Gastrocnemius medialis (tissue), 4 donors: Measurements from ENCODE around the gene COL1A1. TPM values are rescaled to one million over a fixed set of nuclear protein-coding genes. Genes with fewer than 3 reads are reported as not detected.
A peak's percentile ranks its signal among the peaks of the same experiment; 100 is the strongest.

Experiments
- ATAC-seq, 2 donors: fragments of 150-250 bp; one replicate each; pipeline ENCODE4 v1.9.1; 2016
- DNase-seq, 2 donors: peaks; one replicate each; pipeline ENCODE4 v3.0.0-alpha.2; 2019
- H3K27ac ChIP-seq, 4 donors: fragments of 200-600 bp; sonication (generic); 1 replicate in 1 of 4; 2 replicates in 3 of 4; pipeline ENCODE4 v1.5.1; 2016 to 2018; ENCODE audit warnings: mild to moderate bottlenecking in 2 of 4, moderate library complexity in 1 of 4
- H3K27me3 ChIP-seq, 3 donors: fragments of 200-600 bp; sonication (generic) in 2 of 3; 1 replicate in 1 of 3; 2 replicates in 2 of 3; pipeline versions ENCODE4 v1.5.1 to v1.6.0; 2016 to 2019; ENCODE audit warnings: mild to moderate bottlenecking in 1 of 3, moderate library complexity in 1 of 3
- H3K36me3 ChIP-seq, 2 donors: fragments of 200-600 bp; sonication (generic) in 1 of 2; one replicate each; pipeline ENCODE4 v1.5.1; 2017 to 2018
- H3K4me1 ChIP-seq, 2 donors: fragments of 200-600 bp; sonication (generic) in 1 of 2; one replicate each; pipeline ENCODE4 v1.5.1; 2016 to 2017; ENCODE audit warnings: mild to moderate bottlenecking in 2 of 2
- H3K4me3 ChIP-seq, 4 donors: fragments of 200-600 bp; sonication (generic) in 3 of 4; 1 replicate in 1 of 4; 2 replicates in 3 of 4; pipeline ENCODE4 v1.5.1; 2016 to 2019; ENCODE audit warnings: mild to moderate bottlenecking in 2 of 4
- H3K9me3 ChIP-seq, 3 donors: fragments of 200-600 bp; sonication (generic) in 2 of 3; 1 replicate in 1 of 3; 2 replicates in 2 of 3; pipeline ENCODE4 v1.5.1; 2016 to 2019
- POLR2A ChIP-seq, 2 donors: fragments of 450-650 bp; IDR thresholded peaks; one replicate each; pipeline ENCODE4 v1.6.1; 2017; ENCODE audit warnings: antibody characterized with exemption in 2 of 2, mild to moderate bottlenecking in 2 of 2, moderate library complexity in 2 of 2
- in situ Hi-C, 4 donors: fragments of 200-750 bp; cut with MboI; loops; one replicate each; pipeline versions ENCODE4 v1.15.0 to v1.8.0; 2017; ENCODE audit warnings: low sequenced_read_pairs in 4 of 4
- intact Hi-C: fragments of 100-400 bp; cut with DNase I; formaldehyde crosslinking; loops from one replicate; pipeline ENCODE4 v1.15.1; 2023; ENCODE audit warnings: low total_unique reads
- total RNA-seq, 4 donors: library from RNA; depleted of rRNA; stranded (reverse); fragments of >200 nt; gene quantifications; one replicate each; pipeline versions ENCODE4 v1.1.0 to v1.2.3, GENCODE V29; 2016
- TF ChIP-seq, protein P1 (sequence below), 5 experiments: fragments of 450-650 bp in 3 of 5; fragments of 200-600 bp in 2 of 5; sonication (generic) in 2 of 5; IDR thresholded peaks in 4 of 5; conservative IDR thresholded peaks in 1 of 5; 1 replicate in 4 of 5; 2 replicates in 1 of 5; pipeline ENCODE4 v1.5.1; 2016 to 2019; ENCODE audit warnings: antibody characterized with exemption in 5 of 5, mild to moderate bottlenecking in 3 of 5, moderate library complexity in 3 of 5

The COL1A1 gene
- 1 to 10 TPM; 1.7 to 9.5 (median 5.1) TPM for total RNA-seq

DNA sequence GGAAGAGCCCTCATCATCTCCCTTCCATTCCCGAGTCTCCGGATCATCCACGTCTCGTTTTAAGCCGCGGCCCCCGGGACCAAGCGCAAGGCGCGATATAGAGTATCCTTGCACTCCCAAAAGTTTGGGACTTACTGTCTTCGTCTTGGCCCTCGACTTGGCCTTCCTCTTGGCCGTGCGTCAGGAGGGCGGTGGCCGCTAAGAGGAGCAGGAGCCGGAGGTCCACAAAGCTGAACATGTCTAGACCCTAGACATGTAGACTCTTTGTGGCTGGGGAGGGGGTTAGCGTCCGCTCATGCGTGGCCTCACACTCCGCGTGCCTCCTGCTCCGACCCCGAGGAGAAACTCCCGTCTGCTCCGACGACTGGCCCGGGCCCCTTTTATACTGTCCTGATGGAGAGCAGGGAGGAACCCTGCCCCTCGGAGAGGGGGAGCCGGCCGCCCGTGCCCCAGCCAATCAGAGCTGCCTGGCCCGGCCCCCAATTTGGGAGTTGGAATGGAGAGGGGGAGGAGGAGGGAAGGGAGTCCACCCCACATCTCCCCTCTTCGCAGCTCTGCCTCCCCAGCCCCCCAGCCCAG is at the start of gene COL1A1:
TSS of gene COL1A1 (minus strand) at position 356 of the 579 bp plus-strand sequence. CDS start at position 238, 118 bp downstream.
- intact Hi-C loops: no loop called here
- peak; percentile 30 to 58 for TF ChIP-seq POLR2A (IDR thresholded peaks at IDR 0.05)
- TF ChIP-seq, protein P1, sequence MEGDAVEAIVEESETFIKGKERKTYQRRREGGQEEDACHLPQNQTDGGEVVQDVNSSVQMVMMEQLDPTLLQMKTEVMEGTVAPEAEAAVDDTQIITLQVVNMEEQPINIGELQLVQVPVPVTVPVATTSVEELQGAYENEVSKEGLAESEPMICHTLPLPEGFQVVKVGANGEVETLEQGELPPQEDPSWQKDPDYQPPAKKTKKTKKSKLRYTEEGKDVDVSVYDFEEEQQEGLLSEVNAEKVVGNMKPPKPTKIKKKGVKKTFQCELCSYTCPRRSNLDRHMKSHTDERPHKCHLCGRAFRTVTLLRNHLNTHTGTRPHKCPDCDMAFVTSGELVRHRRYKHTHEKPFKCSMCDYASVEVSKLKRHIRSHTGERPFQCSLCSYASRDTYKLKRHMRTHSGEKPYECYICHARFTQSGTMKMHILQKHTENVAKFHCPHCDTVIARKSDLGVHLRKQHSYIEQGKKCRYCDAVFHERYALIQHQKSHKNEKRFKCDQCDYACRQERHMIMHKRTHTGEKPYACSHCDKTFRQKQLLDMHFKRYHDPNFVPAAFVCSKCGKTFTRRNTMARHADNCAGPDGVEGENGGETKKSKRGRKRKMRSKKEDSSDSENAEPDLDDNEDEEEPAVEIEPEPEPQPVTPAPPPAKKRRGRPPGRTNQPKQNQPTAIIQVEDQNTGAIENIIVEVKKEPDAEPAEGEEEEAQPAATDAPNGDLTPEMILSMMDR (IDR thresholded peaks at IDR 0.05 in 4 of 5, conservative IDR thresholded peaks at IDR 0.05 in 1 of 5): no peak
- H3K4me3 ChIP-seq: peak within 1 kb of the TSS; percentile 50 to 74 (median 60)
- peaks cover 13 to 27% (median 17%) of the 10 kb centered on the region in 3 donors for H3K27me3 ChIP-seq
- no peaks in the 10 kb centered on the region for H3K36me3 ChIP-seq
- H3K9me3 ChIP-seq: no peaks in the 10 kb centered on the region
- ATAC-seq: no peak
- DNase-seq: no peak
- in situ Hi-C loops: loop anchor here in 1 of 4 donors (5.0 kb wide), 1 partner anchor 71 kb away; the partner anchor contains the start of gene TMEM92
- H3K4me1 ChIP-seq: peaks cover 0 to 8% of the 10 kb centered on the region in 2 donors
- peak within 1 kb of the TSS; percentile 60 to 76 (median 63) for H3K27ac ChIP-seq

DNA sequence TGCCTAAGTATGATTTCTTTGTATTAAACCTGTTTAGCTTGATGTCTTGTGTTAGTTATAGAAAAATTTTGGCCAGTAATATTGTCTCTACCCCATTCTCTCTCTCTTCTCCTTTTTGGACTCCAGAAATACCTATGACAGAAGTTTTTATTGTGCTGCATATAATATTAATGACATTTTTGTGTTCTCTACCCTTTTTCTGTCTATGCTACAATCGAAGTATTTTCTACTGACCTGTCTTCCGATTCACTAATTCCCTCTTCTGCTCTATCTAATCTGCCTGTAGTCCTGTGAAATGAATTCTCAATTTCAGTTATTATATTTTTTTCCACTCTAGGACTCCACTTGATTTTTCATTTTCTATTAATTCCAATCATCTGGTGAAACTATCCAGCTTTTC is 46.8 kb upstream of the COL1A1 start:
- H3K4me1 ChIP-seq: no peaks in the 10 kb centered on the region
- no peak for ATAC-seq
- H3K36me3 ChIP-seq: no peaks in the 10 kb centered on the region
- in situ Hi-C loops: no loop called here
- DNase-seq: no peak
- no peak overlapping the region for H3K27ac ChIP-seq
- TF ChIP-seq, protein P1 (IDR thresholded peaks at IDR 0.05 in 4 of 5, conservative IDR thresholded peaks at IDR 0.05 in 1 of 5): no peak
- no peak for TF ChIP-seq POLR2A (IDR thresholded peaks at IDR 0.05)
- no peaks in the 10 kb centered on the region for H3K9me3 ChIP-seq
- peaks cover 0 to 12% (median 0%) of the 10 kb centered on the region in 3 donors for H3K27me3 ChIP-seq
- no peak overlapping the region for H3K4me3 ChIP-seq
- intact Hi-C loops: no loop called here

DNA sequence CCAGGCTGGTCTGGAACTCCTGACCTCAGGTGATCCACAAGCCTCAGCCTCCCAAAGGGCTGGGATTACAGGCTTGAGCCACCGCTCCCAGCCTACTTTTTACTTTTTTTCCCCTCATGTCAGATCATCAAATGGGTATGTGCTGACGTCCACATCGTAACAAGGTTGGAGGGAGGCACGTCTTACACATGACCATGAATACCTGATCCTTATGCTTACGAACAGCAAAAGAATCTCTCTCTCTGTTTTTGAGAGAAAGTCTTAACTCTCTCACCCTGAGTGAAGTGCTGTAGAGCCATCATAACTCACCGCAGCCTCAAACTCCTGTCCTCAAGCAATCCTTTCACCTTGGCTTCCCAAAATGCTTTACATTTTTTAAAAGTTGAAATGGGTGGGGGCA is 43.3 kb upstream of the COL1A1 start:
- TF ChIP-seq, protein P1 (IDR thresholded peaks at IDR 0.05 in 4 of 5, conservative IDR thresholded peaks at IDR 0.05 in 1 of 5): no peak
- TF ChIP-seq POLR2A (IDR thresholded peaks at IDR 0.05): no peak
- Histone ChIP-seq H3K4me3 (no peak overlapping the region), H3K4me1 (peaks cover 3 to 5% of the 10 kb centered on the region in 2 donors), H3K27me3 (peaks cover 0 to 9% (median 0%) of the 10 kb centered on the region in 3 donors), H3K27ac (no peak overlapping the region), H3K9me3 (no peaks in the 10 kb centered on the region), H3K36me3 (no peaks in the 10 kb centered on the region)
- in situ Hi-C loops: no loop called here
- intact Hi-C loops: no loop called here
- DNase-seq (no peak), ATAC-seq (no peak)

DNA sequence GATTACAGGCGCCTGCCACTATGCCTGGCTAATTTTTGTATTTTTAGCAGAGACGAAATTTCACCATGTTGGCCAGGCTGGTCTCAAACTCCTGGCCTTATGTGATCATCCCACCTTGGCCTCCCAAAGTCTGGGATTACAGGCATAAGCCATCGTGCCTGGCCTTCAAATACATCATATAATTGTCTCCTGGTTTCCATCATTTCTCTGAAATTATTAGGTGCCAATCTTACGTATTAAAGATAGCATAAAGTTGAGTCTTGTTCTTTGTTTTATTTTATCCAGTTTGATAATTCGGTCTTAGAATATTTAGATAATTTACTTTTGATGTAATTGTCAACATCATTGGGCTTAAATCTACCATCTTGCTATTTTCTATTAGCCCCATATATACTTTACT is 40.0 kb upstream of the COL1A1 start:
- no peaks in the 10 kb centered on the region for H3K27me3 ChIP-seq
- no peak for ATAC-seq
- in situ Hi-C loops: no loop called here
- intact Hi-C loops: no loop called here
- peaks cover 3 to 5% of the 10 kb centered on the region in 2 donors for H3K4me1 ChIP-seq
- H3K36me3 ChIP-seq: no peaks in the 10 kb centered on the region
- no peaks in the 10 kb centered on the region for H3K9me3 ChIP-seq
- no peak overlapping the region for H3K27ac ChIP-seq
- DNase-seq: no peak
- TF ChIP-seq POLR2A (IDR thresholded peaks at IDR 0.05): no peak
- TF ChIP-seq, protein P1 (IDR thresholded peaks at IDR 0.05 in 4 of 5, conservative IDR thresholded peaks at IDR 0.05 in 1 of 5): no peak
- no peak overlapping the region for H3K4me3 ChIP-seq
